HG02938 (cell line): ENCODE results near the gene ZDHHC4.
"Not testable (repeated sequence)": the region's sequence is repeated elsewhere in the genome, so short reads cannot be mapped to it uniquely, and the experiment has no call there.

Source experiments
- ATAC-seq: cut with Tn5 transposase; IDR thresholded peaks from one replicate; pipeline ENCODE4 v1.9.1; 2021; ENCODE audit warnings: mild to moderate bottlenecking, moderate library complexity; ENCODE audit not compliant: unreplicated experiment

Gene ZDHHC4

GRCh38 chr7:6631605-6632004 lies 54.4 kb downstream of the ZDHHC4 start:
- no peak for ATAC-seq

DNA sequence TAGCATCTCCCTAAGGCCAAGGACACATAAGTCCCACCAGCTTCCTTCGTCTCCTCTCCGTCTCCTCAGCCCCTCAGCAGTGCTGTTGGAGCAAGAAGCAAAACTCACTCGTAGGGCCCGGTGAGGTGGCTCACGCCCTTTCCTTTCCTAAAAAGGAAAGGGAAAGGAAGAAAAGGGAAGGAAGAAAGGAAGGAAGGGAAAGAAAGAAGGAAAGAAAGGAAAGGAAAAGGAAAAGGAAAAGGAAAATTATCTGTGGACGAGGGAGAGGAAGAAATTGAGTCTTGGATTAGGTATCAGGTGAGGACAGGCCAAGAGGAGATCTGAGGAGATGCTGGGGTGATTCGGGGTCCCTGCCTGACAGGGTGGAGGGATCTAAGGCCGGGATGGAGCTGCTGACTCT lies 56.8 kb downstream of the ZDHHC4 start:
- ATAC-seq: no peak

GRCh38 chr7:6634971-6635370 lies 57.7 kb downstream of the ZDHHC4 start:
- not testable (repeated sequence) for ATAC-seq

- peak; percentile 55 for ATAC-seq
Observed at GRCh38 chr7:6636741-6637543, 59.7 kb downstream of the ZDHHC4 start, which contains the start of gene ZNF316. ZNF316 (plus strand) TSS chr7:6637318; CDS start chr7:6642410, 5,092 bp downstream.

- ATAC-seq: peak; percentile 76
Observed at GRCh38 chr7:6637544-6638229, 60.4 kb downstream of the ZDHHC4 start.
